HCT116 (cell line): ENCODE results near the gene LRRC42. TPM values are rescaled to one million over a fixed set of nuclear protein-coding genes. Genes with fewer than 3 reads are reported as not detected.

Source experiments
- ATAC-seq: fragments of 200-7000 bp; cut with Tn5 transposase; 2 replicates; pipeline ENCODE4 v1.9.1; 2020; ENCODE audit warnings: mild to moderate bottlenecking, moderate library complexity
- BruUV-seq: library from RNA; stranded (reverse); fragments of 400-500 nt; replicated peaks from 2 replicates; lab custom pipeline; 2021; lab: Mats Ljungman, UMichigan
- CTCF ChIA-PET: fragments of 300-600 bp; sonication (Branson Sonifier 250); formaldehyde crosslinking; loops from one replicate; lab custom pipeline; 2021; ENCODE audit warnings: antibody characterized with exemption; lab: Charles Lee
- POLR2A ChIA-PET: fragments of 300-600, 350-600 bp; sonication (Branson Sonifier 250); formaldehyde crosslinking; loops from one replicate; lab custom pipeline; 2021; ENCODE audit warnings: antibody characterized with exemption; lab: Charles Lee
- RAD21 ChIA-PET, 2 experiments: fragments of 300-600 bp; sonication (Branson Sonifier 250); formaldehyde crosslinking; loops; one replicate each; lab custom pipeline; 2023; ENCODE audit warnings: low total read pairs in 2 of 2; ENCODE audit not compliant: uncharacterized antibody in 2 of 2, unreplicated experiment in 2 of 2, low non-redundant PET in 1 of 2; lab: Charles Lee
- DNase-seq: peaks from one replicate; pipeline ENCODE4 v3.0.0-alpha.2; 2010; ENCODE audit warnings: low read depth, low spot score
- H2AFZ ChIP-seq: fragments of 200-600 bp; shearing (Covaris generic), sonication (generic); 2 replicates; pipeline ENCODE4 v1.6.1; 2017; ENCODE audit warnings: low read depth, mixed run types, mixed read lengths, antibody characterized with exemption, low read length; ENCODE audit not compliant: poor library complexity, severe bottlenecking
- H3K27ac ChIP-seq: 2 replicates; pipeline ENCODE4 v1.5.1; 2012; ENCODE audit warnings: low read depth, low read length
- H3K27me3 ChIP-seq: fragments of 200-600 bp; sonication (generic); 2 replicates; pipeline ENCODE4 v1.6.1; 2016; ENCODE audit warnings: mixed run types, low read length, mixed read lengths; ENCODE audit not compliant: insufficient read depth
- H3K36me3 ChIP-seq, 2 experiments: fragments of 200-500 bp in 1 of 2; fragments of 200-600 bp in 1 of 2; sonication (Bioruptor generic) in 1 of 2; sonication (generic) in 1 of 2; 2 replicates each; pipeline versions ENCODE4 v1.5.1 to v1.6.1; 2014 to 2016; ENCODE audit warnings: low read length in 2 of 2, inconsistent platforms in 1 of 2, mixed read lengths in 1 of 2, mixed run types in 1 of 2; ENCODE audit not compliant: insufficient read depth in 2 of 2, control insufficient read depth in 1 of 2
- H3K4me1 ChIP-seq, 2 experiments: fragments of 200-600 bp in 1 of 2; sonication (generic) in 1 of 2; 2 replicates each; pipeline versions ENCODE4 v1.5.1 to v1.6.1; 2012 to 2017; ENCODE audit warnings: low read length in 2 of 2, inconsistent platforms in 1 of 2, mild to moderate bottlenecking in 1 of 2, mixed read lengths in 1 of 2, mixed run types in 1 of 2, moderate library complexity in 1 of 2; ENCODE audit not compliant: insufficient read depth in 2 of 2, control insufficient read depth in 1 of 2
- H3K4me2 ChIP-seq: fragments of 200-600 bp; sonication (generic); 2 replicates; pipeline ENCODE4 v1.6.1; 2017; ENCODE audit warnings: mixed run types, low read length, mixed read lengths
- H3K4me3 ChIP-seq, 2 experiments: fragments of 200-600 bp in 1 of 2; sonication (generic) in 1 of 2; replicated peaks in 1 of 2; 2 replicates each; pipeline ENCODE4 v1.5.1; 2011 to 2016; ENCODE audit warnings: low read length in 2 of 2, control low read depth in 1 of 2, low read depth in 1 of 2, mild to moderate bottlenecking in 1 of 2, mixed read lengths in 1 of 2, mixed run types in 1 of 2
- H3K79me2 ChIP-seq: fragments of 200-600 bp; sonication (generic); 2 replicates; pipeline ENCODE4 v1.6.1; 2017; ENCODE audit warnings: mild to moderate bottlenecking, mixed run types, low read length, moderate library complexity, mixed read lengths; ENCODE audit not compliant: insufficient read depth
- H3K9ac ChIP-seq: fragments of 200-600 bp; sonication (generic); 2 replicates; pipeline ENCODE4 v1.6.1; 2016; ENCODE audit warnings: low read length, mixed read lengths
- H3K9me2 ChIP-seq: fragments of 200-600 bp; sonication (generic), shearing (Covaris generic); 2 replicates; pipeline ENCODE4 v1.6.1; 2017; ENCODE audit warnings: mixed run types, mild to moderate bottlenecking, moderate library complexity; ENCODE audit not compliant: insufficient read depth
- H3K9me3 ChIP-seq, 2 experiments: fragments of 200-500 bp in 1 of 2; fragments of 200-600 bp in 1 of 2; sonication (Bioruptor generic) in 1 of 2; sonication (generic) in 1 of 2; 2 replicates each; pipeline ENCODE4 v1.6.1; 2014 to 2017; ENCODE audit warnings: low read length in 2 of 2, mixed read lengths in 2 of 2, inconsistent platforms in 1 of 2, low read depth in 1 of 2, mild to moderate bottlenecking in 1 of 2, mixed run types in 1 of 2, moderate library complexity in 1 of 2; ENCODE audit not compliant: control insufficient read depth in 1 of 2, insufficient read depth in 1 of 2
- H4K20me1 ChIP-seq: fragments of 200-600 bp; sonication (generic), shearing (Covaris generic); 2 replicates; pipeline ENCODE4 v1.6.1; 2017; ENCODE audit warnings: mixed run types, mild to moderate bottlenecking, moderate library complexity; ENCODE audit not compliant: insufficient read depth
- CBX3 ChIP-seq: IDR thresholded peaks from 2 replicates; pipeline ENCODE4 v1.6.1; 2012; ENCODE audit warnings: low read depth
- CEBPB ChIP-seq: IDR thresholded peaks from 2 replicates; pipeline ENCODE4 v1.6.1; 2012; ENCODE audit warnings: low read depth
- EZH2 ChIP-seq: fragments of 200-600 bp; sonication (generic); IDR thresholded peaks from 2 replicates; pipeline ENCODE4 v1.6.1; 2017; ENCODE audit warnings: antibody characterized with exemption, mixed run types
- FOSL1 ChIP-seq: IDR thresholded peaks from 2 replicates; pipeline ENCODE4 v1.6.1; 2012; ENCODE audit warnings: low read depth
- JUND ChIP-seq: IDR thresholded peaks from 2 replicates; pipeline ENCODE4 v1.6.1; 2012
- POLR2A ChIP-seq: IDR thresholded peaks from 2 replicates; pipeline ENCODE4 v1.7.0; 2011; ENCODE audit warnings: borderline replicate concordance; ENCODE audit not compliant: insufficient read depth, insufficient read length; ENCODE audit errors: extremely low read depth
- RAD21 ChIP-seq: IDR thresholded peaks from 2 replicates; pipeline ENCODE4 v1.6.1; 2012; ENCODE audit warnings: low read depth, mild to moderate bottlenecking
- SIN3A ChIP-seq: IDR thresholded peaks from 2 replicates; pipeline ENCODE4 v1.6.1; 2012; ENCODE audit warnings: low read depth
- SP1 ChIP-seq: IDR thresholded peaks from 2 replicates; pipeline ENCODE4 v1.6.1; 2012; ENCODE audit warnings: low read depth
- SRF ChIP-seq: IDR thresholded peaks from 2 replicates; pipeline ENCODE4 v1.6.1; 2012; ENCODE audit warnings: low read depth
- TCF7L2 ChIP-seq: IDR thresholded peaks from 2 replicates; pipeline ENCODE4 v1.7.0; 2011; ENCODE audit warnings: borderline replicate concordance, inconsistent platforms; ENCODE audit not compliant: insufficient read depth, insufficient read length; ENCODE audit errors: extremely low read depth
- YY1 ChIP-seq: IDR thresholded peaks from 2 replicates; pipeline ENCODE4 v1.6.1; 2011; ENCODE audit warnings: low read length, low read depth, moderate library complexity, mild to moderate bottlenecking; ENCODE audit not compliant: insufficient replicate concordance; ENCODE audit errors: extremely low read depth
- intact Hi-C: fragments of 100-400 bp; cut with micrococcal nuclease; formaldehyde crosslinking; loops from 2 replicates; pipeline ENCODE4 v1.10.0; 2022
- total RNA-seq: library from RNA; stranded (reverse); gene quantifications from one replicate; pipeline ENCODE4 v1.2.1, GENCODE V29; 2021; ENCODE audit not compliant: unreplicated experiment
- TF ChIP-seq, protein P1 (sequence below): IDR thresholded peaks from 2 replicates; pipeline ENCODE4 v1.6.1; 2012
- TF ChIP-seq, protein P2 (sequence below): IDR thresholded peaks from 2 replicates; pipeline ENCODE4 v1.6.1; 2012

The LRRC42 gene
- total RNA-seq, 1 experiment from 2014 or later = 62.5 TPM

DNA sequence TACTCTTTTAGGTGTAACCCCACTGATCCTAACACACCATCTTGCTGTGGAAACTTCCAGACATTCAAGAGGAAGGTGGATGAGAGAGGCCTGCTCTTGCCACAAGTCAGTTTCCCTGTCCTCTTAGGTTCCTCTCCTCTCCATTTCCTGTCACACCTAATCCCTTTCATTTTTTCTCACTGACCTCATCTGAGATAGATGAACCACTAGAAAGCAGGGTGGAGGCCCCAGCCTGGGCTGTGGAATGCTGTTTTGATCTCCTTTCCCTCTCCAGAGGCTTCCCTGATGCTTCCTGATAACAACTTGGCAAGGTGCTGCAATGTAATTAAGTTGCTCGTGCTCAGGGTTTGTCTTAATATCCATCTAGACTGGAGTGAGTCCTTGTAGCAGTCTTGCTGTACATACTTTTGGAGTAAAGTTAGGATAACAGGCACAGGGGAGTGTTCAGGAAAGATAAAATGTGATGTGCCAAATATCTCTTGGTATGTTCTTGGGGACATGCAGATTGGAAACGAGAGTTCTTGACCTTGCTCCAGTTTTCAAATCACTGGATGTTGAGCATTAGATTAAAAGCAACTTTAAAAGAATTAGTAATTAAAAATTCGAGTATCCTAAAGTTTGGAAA is 11.2 kb downstream of the LRRC42 start:
- ChIA-PET RAD21 (no interaction called here), POLR2A (no interaction called here), CTCF (interaction anchor here (1.5 to 3.6 kb wide), 4 partner anchors 78 to 96 kb away, joined by 5 to 63 read pairs (median 26); no protein-coding TSS in a partner anchor)
- peaks cover 26 to 37% of the 10 kb centered on the region in 2 experiments for H3K4me1 ChIP-seq
- H3K36me3 ChIP-seq = peaks cover 36 to 49% of the 10 kb centered on the region in 2 experiments
- H3K79me2 ChIP-seq = peaks cover 55% of the 10 kb centered on the region
- DNase-seq (peak; percentile 67), ATAC-seq (peak; percentile 95)
- no peaks in the 10 kb centered on the region for H4K20me1 ChIP-seq
- TF ChIP-seq CEBPB (peak; percentile 42; the same call in 1 of the 2 replicates), FOSL1 (peak; percentile 69), YY1 (no peak), SRF (no peak), TCF7L2 (peak; percentile 81), POLR2A (no peak), RAD21 (no peak), SIN3A (peak; percentile 80), EZH2 (no peak), JUND (peak; percentile 85), SP1 (peak; percentile 82), CBX3 (peak; percentile 79; the same call in 1 of the 2 replicates)
- TF ChIP-seq, protein P1, sequence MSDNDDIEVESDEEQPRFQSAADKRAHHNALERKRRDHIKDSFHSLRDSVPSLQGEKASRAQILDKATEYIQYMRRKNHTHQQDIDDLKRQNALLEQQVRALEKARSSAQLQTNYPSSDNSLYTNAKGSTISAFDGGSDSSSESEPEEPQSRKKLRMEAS = no peak; the same call in 1 of the 2 replicates
- TF ChIP-seq, protein P2, sequence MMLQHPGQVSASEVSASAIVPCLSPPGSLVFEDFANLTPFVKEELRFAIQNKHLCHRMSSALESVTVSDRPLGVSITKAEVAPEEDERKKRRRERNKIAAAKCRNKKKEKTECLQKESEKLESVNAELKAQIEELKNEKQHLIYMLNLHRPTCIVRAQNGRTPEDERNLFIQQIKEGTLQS = peak; percentile 49; the same call in 1 of the 2 replicates
- no peak overlapping the region for H2AFZ ChIP-seq
- H3K9me3 ChIP-seq = no peaks in the 10 kb centered on the region
- H3K4me2 ChIP-seq = peak overlapping the region; percentile 79
- peak overlapping the region; percentile 75 for H3K27ac ChIP-seq
- intact Hi-C loops = loop anchor here (5.0 to 10.0 kb wide), 2 partner anchors 95 to 473 kb away; partner anchors contain the start of genes TCEANC2 and TMEM59
- no peaks in the 10 kb centered on the region for H3K27me3 ChIP-seq
- BruUV-seq = no TSS peak
- peak overlapping the region in 1 of 2 experiments; percentile 39; a peak in 2 of 4 replicates for H3K4me3 ChIP-seq
- peak overlapping the region; percentile 45 for H3K9ac ChIP-seq
- no peaks in the 10 kb centered on the region for H3K9me2 ChIP-seq
